ENCODE results near the gene SIGLEC15. TPM values are rescaled to one million over a fixed set of nuclear protein-coding genes. Genes with fewer than 3 reads are reported as not detected.

Gene SIGLEC15
- 0.45 TPM for polyA plus RNA-seq (2012; ENCODE audit: insufficient read depth, insufficient read length, low read depth)

- peaks cover 5% of the 10 kb centered on the region; the same call in 1 of the 2 replicates for H3K27me3 ChIP-seq
- no peak for TF ChIP-seq CTCF (IDR thresholded peaks at IDR 0.05; ENCODE audit: low read depth, low read length)
- DNase-seq, result no peak
- no peaks in the 10 kb centered on the region for H3K36me3 ChIP-seq
- H3K4me3 ChIP-seq (ENCODE audit: low read depth, low read length), result no peak within 1 kb of the TSS
- no peaks in the 10 kb centered on the region for H3K9me3 ChIP-seq
- H3K4me1 ChIP-seq, result no peaks in the 10 kb centered on the region
These were observed at the start of gene SIGLEC15 for GRCh38 chr18:45825258-45826044. Gene SIGLEC15, plus strand, starts transcription at chr18:45825675. Its CDS starts 54 bp downstream, at chr18:45825729.

GRCh38 chr18:45775743-45776142 lies 49.7 kb upstream of the SIGLEC15 start:
- Histone ChIP-seq H3K4me1 (no peaks in the 10 kb centered on the region), H3K4me3 (ENCODE audit: low read depth, low read length) (peak overlapping the region; percentile 55), H3K27me3 (no peaks in the 10 kb centered on the region), H3K36me3 (no peaks in the 10 kb centered on the region), H3K9me3 (no peaks in the 10 kb centered on the region; the same call in 1 of the 2 replicates)
- no peak for DNase-seq
- no peak for TF ChIP-seq CTCF (IDR thresholded peaks at IDR 0.05; ENCODE audit: low read depth, low read length)

GRCh38 chr18:45777393-45777792 lies 48.1 kb upstream of the SIGLEC15 start:
- H3K9me3 ChIP-seq, result no peaks in the 10 kb centered on the region; the same call in 1 of the 2 replicates
- H3K36me3 ChIP-seq, result no peaks in the 10 kb centered on the region
- no peak for TF ChIP-seq CTCF (IDR thresholded peaks at IDR 0.05; ENCODE audit: low read depth, low read length)
- no peak overlapping the region for H3K4me3 ChIP-seq (ENCODE audit: low read depth, low read length)
- no peak for DNase-seq
- H3K4me1 ChIP-seq, result no peaks in the 10 kb centered on the region
- no peaks in the 10 kb centered on the region for H3K27me3 ChIP-seq

- no peaks in the 10 kb centered on the region for H3K36me3 ChIP-seq
- no peak for DNase-seq
- TF ChIP-seq CTCF (IDR thresholded peaks at IDR 0.05; ENCODE audit: low read depth, low read length), result no peak
- H3K4me3 ChIP-seq (ENCODE audit: low read depth, low read length), result no peak overlapping the region
- H3K4me1 ChIP-seq, result no peaks in the 10 kb centered on the region
- H3K9me3 ChIP-seq, result no peaks in the 10 kb centered on the region
- no peaks in the 10 kb centered on the region for H3K27me3 ChIP-seq
These were observed 44.9 kb upstream of the SIGLEC15 start for GRCh38 chr18:45780568-45780967.

- Histone ChIP-seq H3K4me3 (ENCODE audit: low read depth, low read length) (no peak overlapping the region), H3K9me3 (no peaks in the 10 kb centered on the region), H3K27me3 (no peaks in the 10 kb centered on the region), H3K36me3 (no peaks in the 10 kb centered on the region), H3K4me1 (no peaks in the 10 kb centered on the region)
- no peak for DNase-seq
- TF ChIP-seq CTCF (IDR thresholded peaks at IDR 0.05; ENCODE audit: low read depth, low read length), result no peak
These were observed 42.8 kb upstream of the SIGLEC15 start for GRCh38 chr18:45782662-45783061.

All from BE2C (cell line).